ENCODE results near the gene ATG4D.

Gene ATG4D

GRCh38 chr19:10516671-10517286 lies 26.9 kb upstream of the ATG4D start (continued):
- no peak for TF ChIP-seq ZBTB6 (tag by site-specific recombination; IDR thresholded peaks at IDR 0.05)
- TF ChIP-seq PBX3 (CRISPR knock-in tag; IDR thresholded peaks at IDR 0.05): no peak
- no peak for TF ChIP-seq ZNF677 (tag by site-specific recombination; IDR thresholded peaks at IDR 0.05)
- TF ChIP-seq ZNF133 (tag by site-specific recombination; IDR thresholded peaks at IDR 0.05): no peak
- TF ChIP-seq ZNF174 (tag by site-specific recombination; IDR thresholded peaks at IDR 0.05): no peak
- TF ChIP-seq ZNF132 (tag by site-specific recombination; IDR thresholded peaks at IDR 0.05; ENCODE audit: borderline replicate concordance): no peak
- no peak for TF ChIP-seq GLI2 (tag by site-specific recombination; IDR thresholded peaks at IDR 0.05; ENCODE audit: borderline replicate concordance, low read depth)
- no peak for TF ChIP-seq ZSCAN4 (tag by site-specific recombination; IDR thresholded peaks at IDR 0.05)
- no peak; the same call in 1 of the 2 replicates for TF ChIP-seq ZBTB11 (tag by site-specific recombination; conservative IDR thresholded peaks at IDR 0.05; ENCODE audit: low read depth)
- TF ChIP-seq HOXD13 (CRISPR knock-in tag; IDR thresholded peaks at IDR 0.05; ENCODE audit: borderline replicate concordance): no peak
- TF ChIP-seq ZNF449 (tag by site-specific recombination; IDR thresholded peaks at IDR 0.05): no peak
- TF ChIP-seq ZIC2 (tag by site-specific recombination; IDR thresholded peaks at IDR 0.05): no peak
- TF ChIP-seq GLIS2 (tag by site-specific recombination; IDR thresholded peaks at IDR 0.05): peak; percentile 15
- TF ChIP-seq ZFP3 (tag by site-specific recombination; IDR thresholded peaks at IDR 0.05; ENCODE audit: low read depth): no peak

- ChIA-PET CTCF (interaction anchor here (0.6 to 2.2 kb wide), 6 partner anchors 9 to 1021 kb away, joined by 3 to 6 read pairs (median 3); no protein-coding TSS in a partner anchor), POLR2A (interaction anchor here (0.8 to 1.0 kb wide), 2 partner anchors 35 to 44 kb away, joined by 3 to 7 read pairs; no protein-coding TSS in a partner anchor)
- Histone ChIP-seq H3K9me3 (ENCODE audit: control insufficient read depth, insufficient read depth, low read depth, low read length) (no peaks in the 10 kb centered on the region), H3K4me3 (ENCODE audit: low read depth, low read length) (peak within 1 kb of the TSS; percentile 53), H3K36me3 (ENCODE audit: control insufficient read depth in 2 of 2, insufficient read depth in 1 of 2, low read length in 2 of 2) (peaks cover 0 to 8% of the 10 kb centered on the region in 2 experiments; a peak in 1 of 3 replicates), H3K27ac (ENCODE audit: extremely low read depth, low read depth, low read length) (peak within 1 kb of the TSS; percentile 39; the same call in 1 of the 2 replicates), H3K4me1 (ENCODE audit: control insufficient read depth, insufficient read depth, low read length) (peaks cover 3% of the 10 kb centered on the region; the same call in 1 of the 2 replicates)
- TF ChIP-seq ZNF404 (tag by site-specific recombination; IDR thresholded peaks at IDR 0.05): no peak
- no peak for TF ChIP-seq BCL6B (tag by site-specific recombination; IDR thresholded peaks at IDR 0.05)
- TF ChIP-seq ZSCAN16 (tag by site-specific recombination; IDR thresholded peaks at IDR 0.05): no peak
- no peak for TF ChIP-seq GLIS2 (tag by site-specific recombination; IDR thresholded peaks at IDR 0.05)
- 0 out of 2 replicates have a peak, but pooled peaks have one; percentile 16 for TF ChIP-seq ZBTB6 (tag by site-specific recombination; IDR thresholded peaks at IDR 0.05)
- no peak for TF ChIP-seq ZNF10 (tag by site-specific recombination; IDR thresholded peaks at IDR 0.05)
- TF ChIP-seq ZSCAN30 (tag by site-specific recombination; IDR thresholded peaks at IDR 0.05): 0 out of 2 replicates have a peak, but pooled peaks have one; percentile 26
- TF ChIP-seq ZNF610 (tag by site-specific recombination; IDR thresholded peaks at IDR 0.05; ENCODE audit: borderline replicate concordance): no peak
- no peak for TF ChIP-seq HOXC10 (CRISPR knock-in tag; IDR thresholded peaks at IDR 0.05)
- TF ChIP-seq ZNF16 (tag by site-specific recombination; IDR thresholded peaks at IDR 0.05; ENCODE audit: low read depth): no peak
- TF ChIP-seq ZNF26 (tag by site-specific recombination; IDR thresholded peaks at IDR 0.05): no peak
Observed at GRCh38 chr19:10517361-10517759, 26.3 kb upstream of the ATG4D start, which contains the start of gene S1PR5. Gene S1PR5, minus strand, starts transcription at chr19:10517447. Its CDS starts 2,436 bp downstream, at chr19:10515011.
